ENCODE measurements around the gene UGT1A9. TPM values are rescaled to one million over a fixed set of nuclear protein-coding genes. Genes with fewer than 3 reads are reported as not detected.

Gene UGT1A9
- total and polyA plus RNA-seq, 10 of the 15 experiments (the other 5 are each of a cell fraction or from before 2014, with no cell fraction given), result 0.07 TPM; not detected in 9

- TF ChIP-seq ZNF622 (IDR thresholded peaks at IDR 0.05) (no peak), RFX5 (IDR thresholded peaks at IDR 0.05; ENCODE audit: low read depth, low read length) (no peak), SUZ12 (IDR thresholded peaks at IDR 0.05; ENCODE audit: unreplicated experiment) (no peak), POLR2AphosphoS2 (IDR thresholded peaks at IDR 0.05; ENCODE audit: low read depth, low read length) (no peak), TAF1 (IDR thresholded peaks at IDR 0.05; ENCODE audit: borderline replicate concordance, low read depth, low read length) (no peak), CEBPB (IDR thresholded peaks at IDR 0.05; ENCODE audit: borderline replicate concordance in 1 of 2, low read depth in 2 of 2, low read length in 2 of 2) (no peak), RAD51 (IDR thresholded peaks at IDR 0.05) (no peak), BHLHE40 (IDR thresholded peaks at IDR 0.05; ENCODE audit: borderline replicate concordance in 1 of 2, low read depth in 2 of 2, low read length in 1 of 2) (no peak), YBX1 (IDR thresholded peaks at IDR 0.05) (no peak)
Measured at GRCh38 chr2:233689501-233689900, 17.8 kb downstream of the UGT1A9 start (continued).

- Histone ChIP-seq H4K20me1 (ENCODE audit: control insufficient read depth, insufficient read depth) (no peaks in the 10 kb centered on the region), H3K36me3 (ENCODE audit: control insufficient read depth in 2 of 2, insufficient read depth in 2 of 2, low read length in 1 of 2) (no peaks in the 10 kb centered on the region), H3K9me3 (replicated peaks; ENCODE audit: control insufficient read depth, insufficient read depth, low read length) (no peaks in the 10 kb centered on the region), H2AFZ (ENCODE audit: control insufficient read depth, low read depth, low read length) (no peak overlapping the region), H3K27me3 (replicated peaks in 1 of 2; ENCODE audit: control insufficient read depth in 2 of 2, insufficient read depth in 2 of 2, low read length in 1 of 2) (peaks cover 0 to 3% of the 10 kb centered on the region in 2 experiments; a peak in 1 of 4 replicates), H3K4me1 (ENCODE audit: control insufficient read depth, insufficient read depth, low read length) (no peaks in the 10 kb centered on the region), H3K79me2 (ENCODE audit: control insufficient read depth, insufficient read depth, low read length) (no peaks in the 10 kb centered on the region), H3K4me3 (no peak overlapping the region), H3K27ac (ENCODE audit: control insufficient read depth, insufficient read depth) (no peak overlapping the region), H3K9ac (ENCODE audit: control insufficient read depth, insufficient read depth, low read length) (no peak overlapping the region), H3K4me2 (ENCODE audit: control insufficient read depth, insufficient read depth) (no peak overlapping the region)
- FAIRE-seq (no peak), ATAC-seq (no peak), DNase-seq (ENCODE audit: low read depth, low spot score) (no peak)
- WGBS (ENCODE audit: insufficient coverage, insufficient replicate concordance, low lambda C conversion rate, missing lambda C conversion rate), result 50% methylated on average over 4 of the region's 4 CpGs
- RAD21 ChIA-PET (ENCODE audit: unreplicated experiment), result no interaction called here
- POLR2A ChIA-PET, result no interaction called here
- CTCF ChIA-PET, result no interaction called here
- in situ Hi-C loops (cut with MboI), result no loop called here
- intact Hi-C loops (cut with micrococcal nuclease; ENCODE audit: unreplicated experiment), result no loop called here
- BruUV-seq (replicated peaks), result no TSS peak
- SMC1A ChIA-PET (ENCODE audit: uncharacterized antibody, unreplicated experiment), result no interaction called here
- TF ChIP-seq CEBPB (IDR thresholded peaks at IDR 0.05; ENCODE audit: borderline replicate concordance in 1 of 2, low read depth in 2 of 2, low read length in 2 of 2), result no peak
- TF ChIP-seq NFIC (IDR thresholded peaks at IDR 0.05; ENCODE audit: low read depth, low read length), result no peak
- TF ChIP-seq NR2C2 (IDR thresholded peaks at IDR 0.05; ENCODE audit: borderline replicate concordance, control insufficient read depth, insufficient read length, low read depth), result no peak
- no peak for TF ChIP-seq ZBTB40 (IDR thresholded peaks at IDR 0.05; ENCODE audit: borderline replicate concordance)
- no peak for TF ChIP-seq ASH2L (IDR thresholded peaks at IDR 0.05; ENCODE audit: borderline replicate concordance, low read depth)
- TF ChIP-seq CBX5 (IDR thresholded peaks at IDR 0.05; ENCODE audit: low read depth), result no peak
- TF ChIP-seq PBX3 (IDR thresholded peaks at IDR 0.05; ENCODE audit: insufficient replicate concordance, low read depth, low read length), result no peak
- no peak for TF ChIP-seq RFX5 (IDR thresholded peaks at IDR 0.05; ENCODE audit: low read depth, low read length)
- TF ChIP-seq NBN (IDR thresholded peaks at IDR 0.05), result no peak
- TF ChIP-seq PAX5 (IDR thresholded peaks at IDR 0.05; ENCODE audit: borderline replicate concordance, low read depth, low read length), result no peak
- TF ChIP-seq TBL1XR1 (IDR thresholded peaks at IDR 0.05; ENCODE audit: low read depth, low read length), result no peak
Measured at GRCh38 chr2:233690444-233690843, 18.7 kb downstream of the UGT1A9 start.
